BJ (cell line): ENCODE data around the gene ENHO. TPM values are rescaled to one million over a fixed set of nuclear protein-coding genes. Genes with fewer than 3 reads are reported as not detected.

Source experiments
- CTCF ChIA-PET: fragments of 350-600 bp; formaldehyde crosslinking; extraction: SDS; loops from one replicate; lab custom pipeline; 2021; ENCODE audit warnings: antibody characterized with exemption, inconsistent platforms; lab: Yijun Ruan, JAX
- POLR2A ChIA-PET: fragments of 300-600 bp; sonication (Branson Sonifier 250); formaldehyde crosslinking; extraction: SDS; loops from one replicate; lab custom pipeline; 2021; ENCODE audit warnings: antibody characterized with exemption; lab: Charles Lee
- DNase-seq: peaks from one replicate; pipeline ENCODE4 v3.0.0-alpha.2; 2011; ENCODE audit warnings: low read depth
- H3K27me3 ChIP-seq: 2 replicates; pipeline ENCODE4 v1.6.0; 2011; ENCODE audit warnings: low read length; ENCODE audit not compliant: control insufficient read depth, insufficient read depth
- H3K36me3 ChIP-seq: 2 replicates; pipeline ENCODE4 v1.5.1; 2011; ENCODE audit warnings: low read length; ENCODE audit not compliant: control insufficient read depth, insufficient read depth
- H3K4me3 ChIP-seq: 2 replicates; pipeline ENCODE4 v1.5.1; 2011; ENCODE audit warnings: low read depth, mild to moderate bottlenecking, control low read depth, low read length
- polyA plus RNA-seq: library from polyadenylated mRNA; depleted of rRNA; stranded (reverse); fragments of >200 nt; gene quantifications from 2 replicates; pipeline ENCODE4 v1.2.3, GENCODE V29; 2011
- TF ChIP-seq, protein P1 (sequence below): IDR thresholded peaks from 2 replicates; pipeline ENCODE4 v1.5.1; 2011; ENCODE audit warnings: low read depth, mild to moderate bottlenecking, control low read depth, inconsistent platforms, low read length, moderate library complexity; ENCODE audit not compliant: insufficient read depth

Gene ENHO
- polyA plus RNA-seq, 1 experiment, result 0.11 TPM

- H3K27me3 ChIP-seq, result peaks cover 14% of the 10 kb centered on the region
- POLR2A ChIA-PET, result no interaction called here
- CTCF ChIA-PET, result interaction anchor here (0.8 kb wide), 1 partner anchor 165 kb away, joined by 3 read pairs; no protein-coding TSS in a partner anchor
- no peak for DNase-seq
- H3K4me3 ChIP-seq, result no peak overlapping the region
- no peaks in the 10 kb centered on the region for H3K36me3 ChIP-seq
- TF ChIP-seq, protein P1, sequence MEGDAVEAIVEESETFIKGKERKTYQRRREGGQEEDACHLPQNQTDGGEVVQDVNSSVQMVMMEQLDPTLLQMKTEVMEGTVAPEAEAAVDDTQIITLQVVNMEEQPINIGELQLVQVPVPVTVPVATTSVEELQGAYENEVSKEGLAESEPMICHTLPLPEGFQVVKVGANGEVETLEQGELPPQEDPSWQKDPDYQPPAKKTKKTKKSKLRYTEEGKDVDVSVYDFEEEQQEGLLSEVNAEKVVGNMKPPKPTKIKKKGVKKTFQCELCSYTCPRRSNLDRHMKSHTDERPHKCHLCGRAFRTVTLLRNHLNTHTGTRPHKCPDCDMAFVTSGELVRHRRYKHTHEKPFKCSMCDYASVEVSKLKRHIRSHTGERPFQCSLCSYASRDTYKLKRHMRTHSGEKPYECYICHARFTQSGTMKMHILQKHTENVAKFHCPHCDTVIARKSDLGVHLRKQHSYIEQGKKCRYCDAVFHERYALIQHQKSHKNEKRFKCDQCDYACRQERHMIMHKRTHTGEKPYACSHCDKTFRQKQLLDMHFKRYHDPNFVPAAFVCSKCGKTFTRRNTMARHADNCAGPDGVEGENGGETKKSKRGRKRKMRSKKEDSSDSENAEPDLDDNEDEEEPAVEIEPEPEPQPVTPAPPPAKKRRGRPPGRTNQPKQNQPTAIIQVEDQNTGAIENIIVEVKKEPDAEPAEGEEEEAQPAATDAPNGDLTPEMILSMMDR, result no peak
Observed at GRCh38 chr9:34568774-34569173, 46.0 kb upstream of the ENHO start.

DNA sequence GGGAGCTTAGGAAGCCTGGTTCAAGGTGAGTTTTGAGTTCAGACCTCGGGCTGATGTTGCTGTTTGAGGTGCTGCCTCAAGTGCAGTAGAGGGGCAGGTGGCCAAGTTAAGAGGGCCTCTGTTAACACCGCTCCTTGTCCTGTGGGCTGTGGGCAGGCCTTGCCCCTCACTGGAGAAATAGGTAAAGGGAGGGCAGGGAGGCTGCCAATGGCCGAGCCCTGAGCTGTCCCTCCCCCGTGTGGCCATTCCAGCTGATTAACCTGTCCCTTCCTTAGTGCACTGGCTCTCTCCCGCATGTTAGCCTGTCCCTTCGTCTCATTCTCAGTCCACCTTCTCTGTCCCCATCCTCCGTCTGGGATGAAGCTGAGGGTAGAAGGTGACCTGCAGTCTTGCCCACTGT lies 45.3 kb upstream of the ENHO start:
- TF ChIP-seq, protein P1, result no peak
- Histone ChIP-seq H3K27me3 (peaks cover 14% of the 10 kb centered on the region), H3K36me3 (no peaks in the 10 kb centered on the region), H3K4me3 (no peak overlapping the region)
- no peak for DNase-seq
- ChIA-PET POLR2A (no interaction called here), CTCF (interaction anchor here (1.2 kb wide), 1 partner anchor 35 kb away, joined by 3 read pairs; no protein-coding TSS in a partner anchor)

DNA sequence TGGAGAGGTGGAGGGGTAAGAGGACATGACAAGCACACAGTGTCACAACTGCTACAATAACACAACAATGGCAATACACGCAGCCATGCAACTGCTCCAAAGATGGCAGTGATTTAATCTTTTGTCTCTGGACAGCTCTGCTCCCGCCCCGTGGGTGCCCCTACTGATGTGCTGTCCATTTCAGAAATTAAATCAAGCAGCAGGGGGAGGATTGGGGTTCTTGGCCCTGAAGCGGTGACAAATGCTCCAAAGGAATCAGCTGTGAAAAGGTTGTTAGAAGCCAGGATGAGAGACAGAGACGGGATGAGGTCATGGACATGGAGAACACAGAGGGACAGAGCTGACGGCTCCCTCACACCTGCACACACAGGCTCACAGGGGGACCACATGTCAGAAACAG lies 44.2 kb upstream of the ENHO start:
- TF ChIP-seq, protein P1, result no peak
- POLR2A ChIA-PET, result no interaction called here
- Histone ChIP-seq H3K36me3 (no peaks in the 10 kb centered on the region), H3K4me3 (no peak overlapping the region), H3K27me3 (peaks cover 14% of the 10 kb centered on the region)
- no peak for DNase-seq
- CTCF ChIA-PET, result interaction anchor here (1.2 kb wide), 1 partner anchor 37 kb away, joined by 3 read pairs; no protein-coding TSS in a partner anchor

DNA sequence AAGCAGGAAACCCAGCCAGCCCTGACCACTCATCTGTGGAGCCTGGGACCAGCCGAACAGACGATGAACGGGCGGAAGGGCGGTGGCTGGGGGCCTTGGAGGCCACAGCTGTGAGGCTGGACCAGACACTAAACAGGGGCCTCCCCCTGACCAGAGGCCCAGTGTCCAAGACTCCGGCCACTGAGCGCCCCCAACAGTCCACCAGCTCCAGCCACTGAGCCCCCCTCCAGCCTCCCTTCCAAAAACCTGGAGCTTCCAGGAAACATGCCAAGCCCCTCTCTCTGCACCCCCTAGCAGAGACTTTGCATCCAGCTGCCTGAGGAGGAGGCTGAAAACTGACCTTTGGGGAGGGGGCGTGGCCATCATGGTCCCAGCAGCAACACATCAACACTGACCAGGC lies 43.5 kb upstream of the ENHO start:
- TF ChIP-seq, protein P1, result no peak
- Histone ChIP-seq H3K4me3 (no peak overlapping the region), H3K27me3 (peaks cover 12% of the 10 kb centered on the region), H3K36me3 (no peaks in the 10 kb centered on the region)
- CTCF ChIA-PET, result no interaction called here
- no peak for DNase-seq
- POLR2A ChIA-PET, result no interaction called here

DNA sequence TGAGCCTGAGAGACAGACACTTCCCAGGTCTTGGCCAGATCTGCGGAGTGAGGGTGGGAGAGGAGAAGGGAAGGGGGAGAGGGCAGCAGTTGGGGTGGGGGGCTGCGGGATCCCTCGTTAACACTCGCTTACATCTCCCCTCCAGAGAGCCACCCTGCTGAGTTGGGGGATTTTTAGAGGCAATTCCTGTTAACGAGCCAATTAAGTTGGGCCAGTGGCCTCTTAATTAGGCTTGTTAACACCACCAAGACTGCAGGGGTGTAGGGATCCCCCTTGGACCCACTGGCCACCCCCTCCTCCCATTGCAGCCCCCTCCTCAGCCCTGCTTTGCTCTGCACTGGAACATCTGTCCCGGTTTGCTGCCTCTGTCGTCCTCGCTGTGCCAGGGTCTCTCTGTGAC lies 43.1 kb upstream of the ENHO start:
- POLR2A ChIA-PET, result no interaction called here
- H3K27me3 ChIP-seq, result peaks cover 12% of the 10 kb centered on the region
- CTCF ChIA-PET, result no interaction called here
- TF ChIP-seq, protein P1, result no peak
- no peaks in the 10 kb centered on the region for H3K36me3 ChIP-seq
- no peak for DNase-seq
- no peak overlapping the region for H3K4me3 ChIP-seq
